Mesenchymal stem cell (in vitro differentiated cells and primary cell): ENCODE measurements around the gene PHTF1.

Experiments
- DNase-seq: peaks from one replicate; pipeline ENCODE4 v3.0.0-alpha.2; 2013
- H2AFZ ChIP-seq: one replicate; pipeline ENCODE4 v1.6.1; 2013; ENCODE audit warnings: low read depth, mild to moderate bottlenecking, control low read depth, inconsistent platforms, low read length, moderate library complexity
- H2AK5ac ChIP-seq: 2 replicates; pipeline ENCODE4 v1.6.1; 2013; ENCODE audit warnings: low read length, moderate library complexity, mild to moderate bottlenecking, inconsistent platforms; ENCODE audit not compliant: severe bottlenecking
- H2BK120ac ChIP-seq: one replicate; pipeline ENCODE4 v1.6.1; 2013; ENCODE audit warnings: low read depth, mild to moderate bottlenecking, inconsistent platforms, low read length, moderate library complexity
- H2BK12ac ChIP-seq, 2 experiments: one replicate each; pipeline ENCODE4 v1.6.1; 2013; ENCODE audit warnings: inconsistent platforms in 2 of 2, low read length in 2 of 2, mild to moderate bottlenecking in 2 of 2, moderate library complexity in 2 of 2, control low read depth in 1 of 2
- H2BK15ac ChIP-seq: one replicate; pipeline ENCODE4 v1.6.1; 2013; ENCODE audit warnings: mild to moderate bottlenecking, low read depth, inconsistent platforms; ENCODE audit not compliant: poor library complexity, severe bottlenecking
- H2BK5ac ChIP-seq: 2 replicates; pipeline ENCODE4 v1.6.1; 2013; ENCODE audit warnings: low read depth, mild to moderate bottlenecking, low read length, control low read depth, inconsistent platforms; ENCODE audit not compliant: poor library complexity, severe bottlenecking
- H3K14ac ChIP-seq, 2 experiments: one replicate each; pipeline ENCODE4 v1.6.1; 2013; ENCODE audit warnings: inconsistent platforms in 2 of 2, low read length in 2 of 2, control low read depth in 1 of 2, mild to moderate bottlenecking in 1 of 2, moderate library complexity in 1 of 2
- H3K18ac ChIP-seq, 2 experiments: one replicate each; pipeline ENCODE4 v1.6.1; 2013; ENCODE audit warnings: inconsistent platforms in 2 of 2, low read length in 2 of 2, control low read depth in 1 of 2, low read depth in 1 of 2, mild to moderate bottlenecking in 1 of 2
- H3K23ac ChIP-seq, 2 experiments: one replicate each; pipeline ENCODE4 v1.6.1; 2013; ENCODE audit warnings: inconsistent platforms in 2 of 2, low read length in 2 of 2, mild to moderate bottlenecking in 2 of 2, moderate library complexity in 2 of 2, control low read depth in 1 of 2
- H3K27ac ChIP-seq: 2 replicates; pipeline ENCODE4 v1.5.1; 2013; ENCODE audit warnings: mild to moderate bottlenecking, moderate library complexity, low read length, control low read depth, inconsistent platforms; ENCODE audit not compliant: poor library complexity, severe bottlenecking
- H3K27me3 ChIP-seq, 2 experiments: 2 replicates each; pipeline versions ENCODE4 v1.6.1 to v1.7.0; 2013; ENCODE audit warnings: low read length in 2 of 2, mild to moderate bottlenecking in 2 of 2, moderate library complexity in 2 of 2, control low read depth in 1 of 2, inconsistent platforms in 1 of 2; ENCODE audit not compliant: control insufficient read depth in 1 of 2, insufficient read depth in 1 of 2
- H3K36me3 ChIP-seq, 2 experiments: 2 replicates each; pipeline versions ENCODE4 v1.6.1 to v1.7.0; 2013; ENCODE audit warnings: low read length in 2 of 2, control low read depth in 1 of 2, inconsistent platforms in 1 of 2, low read depth in 1 of 2, mild to moderate bottlenecking in 1 of 2; ENCODE audit not compliant: insufficient read depth in 2 of 2, control insufficient read depth in 1 of 2
- H3K4ac ChIP-seq, 2 experiments: one replicate each; pipeline ENCODE4 v1.6.1; 2013; ENCODE audit warnings: inconsistent platforms in 2 of 2, low read length in 2 of 2, mild to moderate bottlenecking in 2 of 2, moderate library complexity in 2 of 2, control low read depth in 1 of 2, low read depth in 1 of 2
- H3K4me1 ChIP-seq: 2 replicates; pipeline ENCODE4 v1.6.1; 2013; ENCODE audit warnings: low read depth, low read length, control low read depth; ENCODE audit not compliant: control insufficient read depth, insufficient read depth
- H3K4me2 ChIP-seq: 2 replicates; pipeline ENCODE4 v1.6.1; 2013; ENCODE audit warnings: low read length, mild to moderate bottlenecking, inconsistent platforms; ENCODE audit not compliant: poor library complexity, severe bottlenecking
- H3K4me3 ChIP-seq, 2 experiments: 2 replicates each; pipeline versions ENCODE4 v1.5.1 to v1.7.0; 2013; ENCODE audit warnings: low read length in 2 of 2, mild to moderate bottlenecking in 2 of 2, control low read depth in 1 of 2, low read depth in 1 of 2; ENCODE audit not compliant: insufficient read depth in 1 of 2
- H3K79me1 ChIP-seq: replicated peaks from 2 replicates; pipeline ENCODE4 v1.6.1; 2013; ENCODE audit warnings: mild to moderate bottlenecking, control low read depth, low read length, inconsistent platforms; ENCODE audit not compliant: poor library complexity, severe bottlenecking
- H3K9ac ChIP-seq: 2 replicates; pipeline ENCODE4 v1.7.0; 2013; ENCODE audit warnings: mild to moderate bottlenecking, low read length, moderate library complexity
- H3K9me3 ChIP-seq: 2 replicates; pipeline ENCODE4 v1.7.0; 2013; ENCODE audit warnings: mild to moderate bottlenecking, low read length; ENCODE audit not compliant: control insufficient read depth
- H4K8ac ChIP-seq: one replicate; pipeline ENCODE4 v1.6.1; 2013; ENCODE audit warnings: inconsistent platforms, mild to moderate bottlenecking, low read length, moderate library complexity
- H4K91ac ChIP-seq: one replicate; pipeline ENCODE4 v1.6.1; 2013; ENCODE audit warnings: mild to moderate bottlenecking, low read length, inconsistent platforms
- WGBS: methylation state at CpG from one replicate; pipeline ENCODE4 v1.1.7; 2013; ENCODE audit warnings: mixed read lengths; 5-methylcytosine and 5-hydroxymethylcytosine counted together

Gene PHTF1

GRCh38 chr1:113660088-113660487 lies 99.2 kb downstream of the PHTF1 start:
- H4K91ac ChIP-seq: no peak overlapping the region
- H3K27me3 ChIP-seq: no peaks in the 10 kb centered on the region
- 93% methylated on average over 2 of the region's 3 CpGs for WGBS
- no peak overlapping the region for H3K14ac ChIP-seq
- H3K18ac ChIP-seq: no peak overlapping the region
- no peak overlapping the region for H3K9ac ChIP-seq
- no peak overlapping the region for H3K4ac ChIP-seq
- H2BK15ac ChIP-seq: no peak overlapping the region
- H3K4me1 ChIP-seq: no peaks in the 10 kb centered on the region
- H3K9me3 ChIP-seq: no peaks in the 10 kb centered on the region
- H2AK5ac ChIP-seq: no peak overlapping the region
- no peak overlapping the region for H3K27ac ChIP-seq
- H3K36me3 ChIP-seq: peaks cover 0 to 5% of the 10 kb centered on the region in 2 experiments
- H2BK120ac ChIP-seq: no peak overlapping the region
- H4K8ac ChIP-seq: no peak overlapping the region
- no peak for DNase-seq
- H3K23ac ChIP-seq: no peak overlapping the region
- H3K79me1 ChIP-seq: no peaks in the 10 kb centered on the region
- H3K4me3 ChIP-seq: no peak overlapping the region
- H2AFZ ChIP-seq: no peak overlapping the region
- no peak overlapping the region for H2BK12ac ChIP-seq
- no peak overlapping the region for H2BK5ac ChIP-seq
- no peak overlapping the region for H3K4me2 ChIP-seq

DNA sequence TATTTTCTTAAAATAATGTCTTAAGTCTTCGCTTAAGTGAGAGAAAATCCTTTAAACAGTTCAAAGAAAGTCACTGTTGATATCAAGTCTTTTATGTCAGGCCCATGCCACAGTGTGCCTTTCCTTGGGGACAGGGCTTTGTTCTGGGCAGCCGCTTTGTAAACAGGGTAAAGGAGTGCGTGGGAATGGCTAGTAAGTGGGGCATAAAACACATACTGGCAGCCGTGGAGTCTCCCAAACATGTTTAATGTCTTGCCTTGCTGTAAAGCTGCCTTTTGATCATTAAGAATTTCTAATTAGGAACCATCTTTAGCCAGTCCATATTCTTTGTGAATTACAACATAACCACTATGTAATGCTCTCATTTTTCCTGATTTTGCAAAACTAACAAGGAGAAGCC lies 99.7 kb downstream of the PHTF1 start:
- no peaks in the 10 kb centered on the region for H3K27me3 ChIP-seq

DNA sequence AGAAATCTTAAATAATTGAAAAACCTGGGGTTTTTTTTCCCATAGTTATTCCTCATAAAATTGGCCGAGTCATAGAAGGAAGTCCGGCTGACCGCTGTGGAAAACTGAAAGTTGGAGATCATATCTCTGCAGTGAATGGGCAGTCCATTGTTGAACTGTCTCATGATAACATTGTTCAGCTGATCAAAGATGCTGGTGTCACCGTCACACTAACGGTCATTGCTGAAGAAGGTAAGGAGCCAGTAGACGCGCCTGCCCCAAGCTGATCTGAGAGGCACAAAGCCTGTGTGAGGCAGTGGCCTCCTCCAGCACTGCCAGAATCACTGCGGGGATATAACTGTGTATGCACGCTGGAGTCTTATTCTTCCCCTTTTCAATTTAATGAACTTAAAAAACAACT lies 100.3 kb downstream of the PHTF1 start:
- Histone ChIP-seq H3K4me2 (no peak overlapping the region), H2BK15ac (no peak overlapping the region)
- 97% methylated on average over 7 of the region's 9 CpGs for WGBS

More for the DNA sequence above, 99.7 kb downstream of the PHTF1 start:
- Histone ChIP-seq H3K4me3 (no peak overlapping the region), H3K9me3 (no peaks in the 10 kb centered on the region), H3K14ac (no peak overlapping the region), H2BK12ac (no peak overlapping the region), H3K4me2 (no peak overlapping the region), H3K9ac (no peak overlapping the region), H4K8ac (no peak overlapping the region), H2BK15ac (no peak overlapping the region), H2BK5ac (no peak overlapping the region), H3K36me3 (peaks cover 0 to 7% of the 10 kb centered on the region in 2 experiments), H3K79me1 (no peaks in the 10 kb centered on the region), H4K91ac (no peak overlapping the region), H2AFZ (no peak overlapping the region), H3K4ac (no peak overlapping the region), H3K23ac (no peak overlapping the region), H3K27ac (no peak overlapping the region), H3K4me1 (no peaks in the 10 kb centered on the region), H2AK5ac (no peak overlapping the region), H3K18ac (no peak overlapping the region), H2BK120ac (no peak overlapping the region)
- no peak for DNase-seq
- 84% methylated on average over 4 of the region's 4 CpGs for WGBS

GRCh38 chr1:113657556-113658063 lies 101.7 kb downstream of the PHTF1 start:
- 93% methylated on average over 2 of the region's 3 CpGs for WGBS
- Histone ChIP-seq H2BK120ac (no peak overlapping the region), H3K4ac (no peak overlapping the region), H3K36me3 (peaks cover 0 to 11% of the 10 kb centered on the region in 2 experiments), H3K14ac (no peak overlapping the region), H3K23ac (no peak overlapping the region), H3K4me1 (no peaks in the 10 kb centered on the region), H3K9ac (no peak overlapping the region), H3K4me2 (no peak overlapping the region), H3K9me3 (no peaks in the 10 kb centered on the region), H3K27me3 (no peaks in the 10 kb centered on the region), H3K79me1 (no peaks in the 10 kb centered on the region), H2BK5ac (no peak overlapping the region), H2BK12ac (no peak overlapping the region), H2BK15ac (no peak overlapping the region), H2AFZ (no peak overlapping the region), H3K18ac (no peak overlapping the region), H4K91ac (no peak overlapping the region), H4K8ac (no peak overlapping the region), H3K27ac (no peak overlapping the region), H2AK5ac (no peak overlapping the region), H3K4me3 (no peak overlapping the region)
- DNase-seq: no peak

More for the DNA sequence above, 100.3 kb downstream of the PHTF1 start:
- Histone ChIP-seq H3K27me3 (no peaks in the 10 kb centered on the region), H2AK5ac (no peak overlapping the region), H4K8ac (no peak overlapping the region), H3K23ac (no peak overlapping the region), H3K14ac (no peak overlapping the region), H2AFZ (no peak overlapping the region), H4K91ac (no peak overlapping the region), H3K9me3 (no peaks in the 10 kb centered on the region), H3K18ac (no peak overlapping the region), H3K79me1 (no peaks in the 10 kb centered on the region), H3K4ac (no peak overlapping the region), H3K4me3 (no peak overlapping the region), H2BK120ac (no peak overlapping the region), H2BK5ac (no peak overlapping the region), H3K9ac (no peak overlapping the region), H3K36me3 (peaks cover 0 to 10% of the 10 kb centered on the region in 2 experiments), H2BK12ac (no peak overlapping the region), H3K27ac (no peak overlapping the region), H3K4me1 (no peaks in the 10 kb centered on the region)
- no peak for DNase-seq
